HUES64 (cell line): Measurements from ENCODE around the gene EARS2.

Experiments used
- H3K27ac ChIP-seq: 2 replicates; pipeline ENCODE4 v1.7.0; 2013; ENCODE audit warnings: low read depth, low read length, inconsistent platforms
- H3K27me3 ChIP-seq: 2 replicates; pipeline ENCODE4 v1.6.1; 2013; ENCODE audit warnings: mild to moderate bottlenecking, low read length; ENCODE audit not compliant: insufficient read depth
- H3K36me3 ChIP-seq: 2 replicates; pipeline ENCODE4 v1.6.1; 2013; ENCODE audit warnings: mild to moderate bottlenecking, low read length; ENCODE audit not compliant: insufficient read depth
- H3K4me1 ChIP-seq: 2 replicates; pipeline ENCODE4 v1.6.1; 2013; ENCODE audit warnings: mild to moderate bottlenecking, low read length, moderate library complexity; ENCODE audit not compliant: insufficient read depth
- H3K4me3 ChIP-seq: 2 replicates; pipeline ENCODE4 v1.5.1; 2013; ENCODE audit warnings: mild to moderate bottlenecking, low read length, moderate library complexity
- H3K9ac ChIP-seq: 2 replicates; pipeline ENCODE4 v1.6.1; 2013; ENCODE audit warnings: mild to moderate bottlenecking, low read depth, low read length
- H3K9me3 ChIP-seq: 2 replicates; pipeline ENCODE4 v1.6.1; 2013; ENCODE audit warnings: low read depth, low read length; ENCODE audit not compliant: insufficient read depth
- WGBS: fragments of 150-250, 120-280 bp; methylation state at CpG from one replicate; pipeline ENCODE4 v1.1.7; 2013; ENCODE audit warnings: missing lambda C conversion rate; 5-methylcytosine and 5-hydroxymethylcytosine counted together

Gene EARS2

DNA sequence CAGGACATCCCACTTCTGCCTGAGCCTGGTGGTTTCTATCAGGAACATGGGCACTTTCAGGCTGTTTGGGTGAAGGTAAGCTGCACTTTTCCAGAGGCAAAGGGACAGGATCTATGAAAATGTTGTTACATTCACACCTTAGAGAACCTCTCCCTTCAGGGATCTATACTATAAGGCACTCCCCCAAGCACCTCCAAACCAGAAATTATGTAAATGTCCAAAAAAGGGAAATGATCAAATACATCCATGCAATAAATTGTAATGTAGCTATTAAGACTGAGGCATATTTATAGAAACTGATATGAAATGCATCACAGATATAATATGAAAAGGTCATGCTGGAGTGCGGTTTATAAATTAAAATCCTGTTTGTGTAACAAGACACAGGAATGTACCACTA is 80.9 kb downstream of the EARS2 start:
- Histone ChIP-seq H3K9me3 (no peaks in the 10 kb centered on the region), H3K27ac (no peak overlapping the region), H3K27me3 (no peaks in the 10 kb centered on the region), H3K4me3 (no peak overlapping the region), H3K9ac (no peak overlapping the region), H3K36me3 (peaks cover 97% of the 10 kb centered on the region), H3K4me1 (no peaks in the 10 kb centered on the region)
- WGBS: 67% methylated on average over 1 of the region's 1 CpG
